HG03280 (cell line): ENCODE measurements around the gene ZBED4.

ENCODE experiments used
- ATAC-seq: cut with Tn5 transposase; IDR thresholded peaks from one replicate; pipeline ENCODE4 v1.9.1; 2021; ENCODE audit warnings: mild to moderate bottlenecking, moderate library complexity; ENCODE audit not compliant: unreplicated experiment

ZBED4 gene

GRCh38 chr22:49878206-49878605 is 24.6 kb downstream of the ZBED4 start:
- ATAC-seq: no peak

- ATAC-seq: no peak
These were observed 26.2 kb downstream of the ZBED4 start for GRCh38 chr22:49879871-49880270.

- ATAC-seq: no peak
These were observed 26.6 kb downstream of the ZBED4 start for GRCh38 chr22:49880281-49880680.

GRCh38 chr22:49881856-49882255 is 28.2 kb downstream of the ZBED4 start:
- ATAC-seq: no peak

- ATAC-seq: no peak
These were observed 29.1 kb downstream of the ZBED4 start for GRCh38 chr22:49882519-49883293.

- no peak for ATAC-seq
These were observed 29.6 kb downstream of the ZBED4 start for GRCh38 chr22:49883294-49883640.

GRCh38 chr22:49884075-49884474 is 30.4 kb downstream of the ZBED4 start:
- ATAC-seq: no peak

- no peak for ATAC-seq
These were observed 31.0 kb downstream of the ZBED4 start for GRCh38 chr22:49884503-49885260.

GRCh38 chr22:49885281-49885680 is 31.6 kb downstream of the ZBED4 start:
- no peak for ATAC-seq

- no peak for ATAC-seq
These were observed 32.2 kb downstream of the ZBED4 start for GRCh38 chr22:49885881-49886280.

GRCh38 chr22:49886346-49887063 is 32.9 kb downstream of the ZBED4 start:
- no peak for ATAC-seq

GRCh38 chr22:49887064-49887451 is 33.4 kb downstream of the ZBED4 start:
- no peak for ATAC-seq

GRCh38 chr22:49887702-49888101 is 34.1 kb downstream of the ZBED4 start:
- no peak for ATAC-seq

- ATAC-seq: no peak
These were observed 35.4 kb downstream of the ZBED4 start for GRCh38 chr22:49889071-49889470.

- no peak for ATAC-seq
These were observed 38.7 kb downstream of the ZBED4 start for GRCh38 chr22:49892226-49892899.

- no peak for ATAC-seq
These were observed 39.4 kb downstream of the ZBED4 start for GRCh38 chr22:49893025-49893424.

- no peak for ATAC-seq
These were observed 40.8 kb downstream of the ZBED4 start for GRCh38 chr22:49894322-49895054.

GRCh38 chr22:49896201-49896600 is 42.6 kb downstream of the ZBED4 start:
- no peak for ATAC-seq

GRCh38 chr22:49897015-49897684 is 43.5 kb downstream of the ZBED4 start:
- no peak for ATAC-seq

GRCh38 chr22:49899530-49899929 is 45.9 kb downstream of the ZBED4 start:
- ATAC-seq: no peak
